Iris pigment epithelial cell (primary cell): Measurements from ENCODE around the gene CTDNEP1.
"Not testable (repeated sequence)": the region's sequence is repeated elsewhere in the genome, so short reads cannot be mapped to it uniquely, and the experiment has no call there.

Experiments used
- DNase-seq: peaks from one replicate; pipeline ENCODE4 v3.0.0-alpha.2; 2011; ENCODE audit warnings: low read depth

CTDNEP1 gene

GRCh38 chr17:7248796-7249195 lies 2.7 kb downstream of the CTDNEP1 start:
- DNase-seq, result no peak

GRCh38 chr17:7246779-7247178 lies 4.8 kb downstream of the CTDNEP1 start:
- DNase-seq, result no peak

GRCh38 chr17:7243838-7244237 lies 7.7 kb downstream of the CTDNEP1 start:
- not testable (repeated sequence) for DNase-seq

DNA sequence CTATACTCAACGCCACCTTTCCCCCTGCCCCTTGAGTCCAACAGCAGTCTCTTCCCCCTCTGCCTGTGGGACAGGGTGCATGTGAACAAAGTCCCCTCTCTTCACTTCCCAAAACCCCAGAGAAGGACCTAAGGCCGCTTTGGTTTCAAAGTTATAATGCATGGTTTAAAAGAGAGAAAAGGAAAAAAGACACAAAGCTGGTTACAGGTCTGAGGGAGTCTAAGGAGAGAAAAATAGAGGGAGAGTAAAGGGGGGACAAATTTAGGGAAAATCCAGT lies 8.1 kb downstream of the CTDNEP1 start:
- DNase-seq, result no peak

DNA sequence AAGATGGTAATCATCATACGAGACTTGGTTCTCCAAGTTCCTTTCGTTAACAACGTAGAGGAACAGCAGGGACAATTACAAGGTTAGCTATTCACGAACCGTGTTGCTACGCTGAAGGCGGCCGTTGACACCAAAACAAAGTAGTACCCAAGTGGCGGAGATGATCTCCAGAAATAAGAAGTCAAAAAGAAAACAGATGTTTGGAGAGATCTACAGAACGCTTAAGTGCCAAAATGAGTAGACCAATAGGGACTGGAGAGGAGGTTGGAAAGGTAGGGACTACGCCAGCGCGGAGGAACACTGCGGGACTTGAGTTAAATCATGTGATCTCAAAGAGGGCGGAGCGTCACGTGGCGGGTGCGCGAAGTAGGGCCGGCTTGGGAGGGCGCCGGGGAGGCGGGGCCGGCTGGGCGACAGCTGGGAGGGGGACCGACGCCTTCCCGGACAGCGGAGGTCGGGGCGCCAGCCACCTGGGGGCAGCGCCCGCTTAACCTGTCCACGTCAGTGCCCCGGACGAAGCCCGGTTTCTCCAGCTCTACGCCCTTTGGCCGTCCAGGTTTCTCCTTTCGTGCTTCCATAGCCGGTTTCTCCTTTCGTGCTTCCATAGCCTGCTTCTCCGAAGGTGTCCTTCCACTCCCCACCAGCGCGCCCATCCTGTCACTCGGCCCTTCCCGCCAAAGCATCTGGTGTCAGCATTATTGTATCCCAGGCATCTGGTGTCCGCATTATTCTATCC lies 8.6 kb downstream of the CTDNEP1 start:
- peak; percentile 96 for DNase-seq

- peak; percentile 89 for DNase-seq
Observed at GRCh38 chr17:7241783-7242716, 9.5 kb downstream of the CTDNEP1 start, which contains the start of gene GABARAP. GABARAP (minus strand) TSS chr17:7242449; CDS start chr17:7242330, 119 bp downstream.

DNA sequence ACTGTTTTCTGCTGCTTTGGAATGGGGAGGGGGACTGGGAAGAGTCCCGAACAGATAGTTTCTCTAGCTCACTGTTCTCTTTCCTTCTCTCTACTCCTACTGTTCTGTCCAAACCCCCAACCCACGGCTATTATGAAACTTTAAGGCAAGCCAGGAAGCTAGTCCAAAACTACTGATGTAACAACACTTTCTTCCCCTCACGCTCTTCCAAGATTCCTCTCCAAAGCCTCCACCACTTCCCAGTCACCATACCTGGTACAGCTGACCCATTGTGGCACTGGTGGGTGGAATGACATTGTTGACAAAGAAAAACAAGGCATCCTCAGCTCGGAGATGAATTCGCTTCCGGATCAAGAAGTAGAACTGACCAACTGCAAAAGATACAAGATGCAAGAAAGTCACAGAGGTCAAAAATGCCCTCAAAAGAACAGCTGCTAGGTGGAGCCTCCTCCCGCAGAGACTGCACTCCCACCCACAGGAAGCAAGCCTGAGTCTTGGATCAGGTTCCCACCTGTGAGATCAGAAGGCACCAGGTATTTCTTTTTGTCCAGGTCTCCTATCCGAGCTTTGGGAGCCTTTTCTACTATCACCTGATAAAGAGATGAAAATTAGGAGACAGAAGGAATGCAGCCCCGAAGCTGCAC lies 10.3 kb downstream of the CTDNEP1 start:
- DNase-seq, result no peak

- no peak for DNase-seq
Observed at GRCh38 chr17:7240375-7240774, 11.2 kb downstream of the CTDNEP1 start.

DNA sequence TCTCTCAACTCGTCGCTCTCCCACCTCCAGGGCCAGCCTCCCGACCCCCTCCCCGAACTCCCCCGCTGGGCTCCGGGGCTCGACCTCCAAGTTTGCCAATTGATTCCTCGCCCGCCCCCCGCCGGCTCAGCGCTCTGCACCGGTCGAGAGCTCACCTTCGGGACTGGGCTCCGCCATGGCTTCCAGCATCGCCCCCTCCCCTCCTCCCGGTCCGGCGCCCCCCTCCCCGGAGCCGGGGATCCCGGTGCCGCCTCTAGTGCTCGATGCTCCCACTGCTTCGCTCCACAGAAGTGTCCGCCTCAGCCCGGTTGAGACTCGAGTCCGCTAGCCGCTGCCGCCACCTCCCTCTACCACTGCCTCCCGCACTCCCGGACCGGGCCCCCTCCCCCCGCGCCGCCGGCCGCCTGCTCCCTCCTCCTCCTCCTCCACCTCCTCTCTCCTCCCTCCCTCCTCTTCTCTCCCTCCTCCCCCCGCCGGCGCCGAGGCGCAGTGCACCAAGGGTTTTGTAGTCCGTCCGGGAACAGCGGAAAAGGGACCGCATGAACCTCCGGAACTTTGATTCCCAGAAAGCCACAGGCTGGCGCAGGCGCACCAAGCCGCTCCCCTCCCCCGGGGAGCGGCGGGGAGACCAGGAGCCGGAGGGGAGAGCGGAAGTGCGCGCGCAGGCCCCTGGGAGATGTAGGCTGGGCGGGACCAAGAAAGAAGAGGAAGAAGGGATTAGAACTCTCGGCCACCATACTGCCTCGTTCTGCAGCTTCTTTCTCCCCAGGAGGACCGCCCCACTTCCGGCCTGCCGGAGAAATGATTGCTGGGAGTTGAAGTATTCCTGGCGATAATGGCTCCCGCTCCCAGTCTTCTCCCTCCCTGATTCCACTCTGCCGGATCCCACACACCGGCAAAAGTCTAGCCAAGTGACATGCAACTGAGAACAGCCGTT lies 12.2 kb downstream of the CTDNEP1 start, which contains the start of gene PHF23:
PHF23 (minus strand) TSS at position 367 of the 937 bp plus-strand sequence; CDS start at position 189, 178 bp downstream.
- DNase-seq, result peak; percentile 99

GRCh38 chr17:7238420-7239090 lies 13.0 kb downstream of the CTDNEP1 start:
- DNase-seq, result peak; percentile 55

GRCh38 chr17:7237761-7238419 lies 13.6 kb downstream of the CTDNEP1 start:
- peak; percentile 66 for DNase-seq

DNA sequence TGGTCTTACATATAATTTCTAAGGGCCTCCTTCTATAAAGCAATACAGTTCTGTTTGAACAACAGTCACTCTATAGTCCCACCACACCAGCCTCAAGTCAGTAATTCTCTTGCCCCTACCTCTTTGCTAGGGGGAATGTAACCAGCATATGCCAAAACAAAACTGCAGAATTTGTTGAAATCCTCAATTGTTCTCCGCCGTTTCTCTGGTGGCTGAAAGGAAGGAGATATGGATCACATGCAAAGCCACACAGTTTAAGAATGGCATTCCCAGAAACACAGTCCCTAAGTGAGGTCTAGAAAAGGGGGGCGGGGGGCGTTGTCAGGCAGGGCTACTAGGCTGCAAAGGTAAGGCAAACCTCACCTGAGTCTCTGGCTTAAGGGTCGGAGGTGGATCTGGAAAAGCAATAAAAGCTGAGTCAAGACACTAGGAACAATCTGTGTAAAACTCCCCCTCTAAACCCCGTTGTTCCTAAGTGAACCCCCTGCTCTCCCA lies 14.2 kb downstream of the CTDNEP1 start:
- DNase-seq, result no peak

GRCh38 chr17:7236808-7237207 lies 14.7 kb downstream of the CTDNEP1 start:
- no peak for DNase-seq

GRCh38 chr17:7235693-7236665 lies 15.6 kb downstream of the CTDNEP1 start:
- DNase-seq, result peak; percentile 67

DNA sequence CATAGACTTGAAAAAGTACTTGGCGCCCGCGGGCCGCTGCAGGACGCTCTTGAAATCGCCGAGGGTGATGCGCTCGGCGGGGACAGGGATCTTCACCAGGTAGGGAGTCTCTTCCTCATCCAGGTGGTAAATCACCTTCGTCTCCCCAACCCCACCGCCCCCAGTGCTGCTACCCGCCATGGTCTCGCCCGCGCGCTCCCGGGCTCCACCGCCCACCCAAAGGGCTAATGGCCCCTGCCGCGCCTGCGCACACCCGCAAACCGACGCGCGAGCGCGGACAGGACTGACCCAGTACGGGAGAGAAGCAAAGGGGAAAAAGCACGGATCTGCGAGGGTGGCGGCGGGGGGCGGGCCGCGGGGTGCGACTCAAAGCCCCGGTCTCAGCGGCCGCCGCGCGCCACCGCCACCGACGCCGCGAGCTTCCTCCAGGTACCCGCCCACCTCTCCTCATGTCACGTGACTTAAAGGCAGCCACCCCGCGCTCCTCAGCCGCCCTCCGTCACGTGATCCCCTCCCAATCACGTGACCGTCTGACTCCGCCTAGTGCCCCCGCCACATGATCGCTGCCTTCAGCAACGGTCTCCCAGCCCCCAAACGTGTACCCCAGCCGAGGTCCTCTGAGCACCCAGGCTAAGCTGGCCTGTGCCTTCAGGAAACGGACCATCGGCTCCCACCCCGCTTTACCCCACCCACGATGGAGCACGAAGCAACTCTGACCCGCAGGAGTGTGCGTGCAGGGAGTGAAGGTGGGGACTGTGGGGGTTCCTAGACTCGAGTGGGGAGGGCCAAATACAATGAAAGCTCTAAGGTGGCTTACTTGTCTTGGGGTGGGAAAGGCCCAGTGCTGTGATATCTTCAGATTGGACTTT lies 17.2 kb downstream of the CTDNEP1 start, which contains the start of gene DVL2:
DVL2 (minus strand) TSS at position 435 of the 869 bp plus-strand sequence; CDS start at position 180, 255 bp downstream.
- peak; percentile 96 for DNase-seq

DNA sequence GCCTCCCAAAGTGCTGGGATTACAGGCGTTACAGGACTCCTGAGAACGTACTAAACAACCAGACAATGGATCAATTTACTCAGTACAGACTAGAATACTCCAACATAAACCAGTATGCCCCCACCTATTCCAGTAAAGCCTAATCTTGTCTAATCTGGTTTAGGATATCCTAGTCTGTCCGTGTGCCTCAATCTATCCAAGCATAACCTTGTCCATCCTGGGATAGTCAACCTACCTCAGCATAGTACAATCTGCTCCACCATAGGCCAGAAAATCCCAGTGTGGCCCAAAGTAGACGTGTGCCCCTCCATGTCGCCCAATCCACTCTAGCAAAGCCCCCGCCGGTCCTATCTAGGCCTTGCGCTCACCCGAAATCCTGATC lies 17.8 kb downstream of the CTDNEP1 start:
- DNase-seq, result no peak

GRCh38 chr17:7232114-7232513 lies 19.4 kb downstream of the CTDNEP1 start:
- no peak for DNase-seq

DNA sequence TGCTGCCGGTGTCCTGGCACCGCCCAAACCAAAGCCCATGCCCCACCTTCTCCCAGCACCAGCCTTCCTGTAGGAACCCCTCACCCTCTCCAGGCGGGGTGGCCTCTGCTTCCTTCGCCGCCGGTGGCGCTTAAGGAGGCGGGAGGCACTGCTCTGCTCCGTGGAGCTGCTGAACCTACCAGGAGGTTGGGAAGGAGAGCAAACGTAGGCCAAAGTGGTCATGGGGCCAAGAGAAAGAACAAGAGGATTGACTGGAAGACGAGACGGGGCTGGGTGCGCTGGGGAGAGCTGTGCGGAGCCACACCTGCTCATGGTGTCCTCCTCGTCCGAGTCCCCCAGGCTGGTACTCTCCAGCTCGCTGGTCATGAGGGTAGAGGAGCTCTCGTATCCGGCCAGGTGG lies 22.0 kb downstream of the CTDNEP1 start:
- no peak for DNase-seq
